ENCODE data around the gene GARIN5B.

The GARIN5B gene

DNA sequence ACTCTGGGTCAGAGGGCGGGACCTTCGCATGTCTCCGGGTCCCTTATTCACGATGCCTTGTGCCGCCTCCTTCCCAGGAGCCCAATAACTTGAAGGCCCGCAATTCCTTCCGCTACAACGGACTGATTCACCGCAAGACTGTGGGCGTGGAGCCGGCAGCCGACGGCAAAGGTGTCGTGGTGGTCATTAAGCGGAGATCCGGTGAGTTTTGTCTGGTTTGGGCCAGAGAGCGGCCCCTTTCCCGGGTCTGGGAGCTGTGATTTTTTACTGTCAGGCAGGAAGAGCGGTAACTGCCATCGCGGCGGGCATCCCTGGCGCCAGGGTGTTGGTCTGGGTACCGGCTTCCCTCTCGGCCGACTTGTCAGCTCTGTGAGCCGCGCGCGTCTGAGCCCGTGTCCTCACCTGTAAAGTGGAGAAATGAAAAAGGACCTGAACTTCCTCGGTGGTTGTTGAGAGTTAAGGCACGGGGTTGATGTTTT, 23.5 kb upstream of the GARIN5B start:
- DNase-seq (ENCODE audit: low read depth) = no peak
- peak overlapping the region; percentile 98 for H3K4me3 ChIP-seq (ENCODE audit: low read length)
- TF ChIP-seq, protein P1, sequence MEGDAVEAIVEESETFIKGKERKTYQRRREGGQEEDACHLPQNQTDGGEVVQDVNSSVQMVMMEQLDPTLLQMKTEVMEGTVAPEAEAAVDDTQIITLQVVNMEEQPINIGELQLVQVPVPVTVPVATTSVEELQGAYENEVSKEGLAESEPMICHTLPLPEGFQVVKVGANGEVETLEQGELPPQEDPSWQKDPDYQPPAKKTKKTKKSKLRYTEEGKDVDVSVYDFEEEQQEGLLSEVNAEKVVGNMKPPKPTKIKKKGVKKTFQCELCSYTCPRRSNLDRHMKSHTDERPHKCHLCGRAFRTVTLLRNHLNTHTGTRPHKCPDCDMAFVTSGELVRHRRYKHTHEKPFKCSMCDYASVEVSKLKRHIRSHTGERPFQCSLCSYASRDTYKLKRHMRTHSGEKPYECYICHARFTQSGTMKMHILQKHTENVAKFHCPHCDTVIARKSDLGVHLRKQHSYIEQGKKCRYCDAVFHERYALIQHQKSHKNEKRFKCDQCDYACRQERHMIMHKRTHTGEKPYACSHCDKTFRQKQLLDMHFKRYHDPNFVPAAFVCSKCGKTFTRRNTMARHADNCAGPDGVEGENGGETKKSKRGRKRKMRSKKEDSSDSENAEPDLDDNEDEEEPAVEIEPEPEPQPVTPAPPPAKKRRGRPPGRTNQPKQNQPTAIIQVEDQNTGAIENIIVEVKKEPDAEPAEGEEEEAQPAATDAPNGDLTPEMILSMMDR (conservative IDR thresholded peaks at IDR 0.05; ENCODE audit: low read length) = no peak

DNA sequence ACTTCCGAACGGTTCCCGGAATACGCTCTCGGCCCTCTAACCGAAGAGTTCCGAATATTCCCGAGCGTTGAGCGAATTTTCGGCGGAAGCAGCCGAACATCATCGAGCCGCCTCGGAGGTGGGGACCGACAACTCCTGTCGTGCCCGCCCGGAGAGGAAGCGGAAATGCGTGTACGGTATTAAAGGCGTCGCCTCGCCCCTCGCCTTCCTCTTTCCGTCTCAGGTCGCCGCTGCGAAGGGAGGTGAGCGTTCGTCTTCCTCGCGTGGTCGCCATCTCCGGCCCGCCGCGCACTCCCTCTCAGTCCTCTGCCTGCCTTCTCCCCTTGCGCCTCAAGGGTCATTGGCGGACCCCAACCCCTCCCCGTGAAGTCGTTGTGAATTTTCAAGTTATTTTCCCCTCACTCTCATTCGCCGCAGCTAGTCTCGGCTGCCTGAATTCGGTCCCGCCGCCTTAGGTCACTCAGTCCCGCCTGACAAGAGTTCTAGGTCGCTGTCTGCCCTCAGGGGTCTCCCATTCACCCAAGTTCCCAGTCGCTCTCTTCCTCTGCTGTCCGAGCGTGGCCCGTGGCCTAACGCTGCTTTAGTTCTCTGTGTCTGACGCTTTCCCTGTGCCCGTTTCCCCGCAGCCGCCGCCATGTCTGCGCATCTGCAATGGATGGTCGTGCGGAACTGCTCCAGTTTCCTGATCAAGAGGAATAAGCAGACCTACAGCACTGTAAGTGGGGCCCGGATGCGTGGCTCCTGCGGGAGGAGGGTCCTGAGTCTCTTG, 22.8 kb upstream of the GARIN5B start, which contains the start of gene RPL28:
RPL28 (plus strand) TSS at position 209 of the 769 bp plus-strand sequence; CDS start at position 635, 426 bp downstream.
- TF ChIP-seq, protein P1 (conservative IDR thresholded peaks at IDR 0.05; ENCODE audit: low read length) = no peak

DNA sequence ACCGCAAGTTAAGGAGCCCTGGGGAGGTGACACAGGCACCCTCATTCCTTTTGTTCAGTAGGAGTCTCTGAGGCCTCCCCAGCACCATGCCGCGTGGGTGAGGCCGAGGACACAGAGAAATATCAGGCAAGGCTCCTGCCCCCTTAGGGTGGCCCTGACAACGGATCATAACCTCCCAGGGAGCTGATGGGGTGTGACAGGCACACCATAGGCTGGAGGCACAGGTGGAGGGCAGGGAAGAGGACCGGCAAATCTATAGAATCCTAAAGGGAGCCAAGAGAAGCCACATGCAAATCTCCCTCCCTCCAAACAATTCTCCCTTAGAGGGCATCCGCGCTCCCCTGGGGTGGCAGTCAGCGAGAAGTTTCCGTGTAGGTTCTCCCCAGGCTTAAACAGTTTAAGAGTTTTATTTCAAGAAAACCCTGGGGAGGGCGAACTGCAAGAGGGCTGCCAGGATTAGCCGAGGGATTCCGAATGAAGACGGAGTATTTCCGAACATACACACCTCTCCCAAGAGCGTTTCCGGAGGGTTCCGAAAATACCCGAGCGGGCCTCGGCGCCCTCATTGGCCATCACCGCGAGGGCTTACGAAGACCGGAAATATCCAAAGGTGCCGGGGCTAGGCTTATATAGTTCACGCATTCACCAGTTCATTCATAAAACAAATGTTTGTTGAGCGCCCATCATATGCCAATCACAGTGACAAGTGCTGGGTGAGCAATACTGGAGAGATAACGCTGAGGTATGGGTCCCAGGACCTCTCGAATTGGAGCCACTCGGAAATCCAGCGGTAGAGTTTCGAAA, 22.1 kb upstream of the GARIN5B start:
- DNase-seq (ENCODE audit: low read depth) = peak; percentile 93
- TF ChIP-seq, protein P1 (conservative IDR thresholded peaks at IDR 0.05; ENCODE audit: low read length) = no peak
- peak overlapping the region; percentile 60 for H3K4me3 ChIP-seq (ENCODE audit: low read length)

More for the DNA sequence above, 22.8 kb upstream of the GARIN5B start, which contains the start of gene RPL28:
- DNase-seq (ENCODE audit: low read depth) = peak; percentile 96
- H3K4me3 ChIP-seq (ENCODE audit: low read length) = peak within 1 kb of the TSS; percentile 98

DNA sequence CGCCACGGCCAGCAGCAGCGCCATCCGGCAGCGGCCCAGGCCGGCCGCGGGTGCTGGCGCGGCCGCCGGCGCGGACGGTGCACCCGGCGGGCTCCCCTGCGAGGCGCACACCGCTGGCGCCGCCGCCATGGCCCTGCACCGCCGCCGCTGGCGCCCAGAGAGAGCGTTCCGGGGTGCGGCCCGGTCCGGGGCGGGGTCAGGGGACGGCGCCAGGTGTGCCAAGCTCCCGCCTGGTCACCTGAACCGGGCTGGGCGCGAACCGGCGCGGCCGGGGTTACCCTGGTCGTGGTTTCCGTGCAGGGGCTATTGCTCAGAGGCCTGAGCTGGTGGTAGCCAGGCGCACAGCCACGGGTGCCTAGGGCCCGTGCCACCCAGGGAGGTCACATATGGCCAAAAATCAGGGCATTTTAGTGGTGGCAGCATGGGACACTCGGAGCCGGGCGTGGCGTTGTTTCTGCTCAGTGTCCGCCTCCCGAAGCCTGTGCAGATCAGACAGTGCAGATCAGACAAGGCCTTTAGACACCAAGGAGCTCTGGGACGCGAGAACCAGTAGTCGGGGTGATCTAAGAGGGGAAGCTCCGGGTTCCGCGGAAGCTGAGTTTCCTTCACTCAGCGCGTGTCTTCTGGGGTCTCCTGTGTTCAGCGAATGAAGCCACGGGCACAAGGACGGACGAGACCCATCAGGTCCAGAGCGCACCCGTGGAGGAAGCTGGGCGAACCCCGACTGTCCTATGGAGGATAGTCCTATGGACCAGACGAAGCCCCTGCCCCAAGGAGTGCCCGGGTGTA, 21.3 kb upstream of the GARIN5B start, which contains the start of gene TMEM238:
TMEM238 (minus strand) TSS at position 162 of the 789 bp plus-strand sequence; CDS start at position 129, 33 bp downstream.
- TF ChIP-seq, protein P1 (conservative IDR thresholded peaks at IDR 0.05; ENCODE audit: low read length) = no peak
- DNase-seq (ENCODE audit: low read depth) = no peak
- H3K4me3 ChIP-seq (ENCODE audit: low read length) = peak within 1 kb of the TSS; percentile 60

DNA sequence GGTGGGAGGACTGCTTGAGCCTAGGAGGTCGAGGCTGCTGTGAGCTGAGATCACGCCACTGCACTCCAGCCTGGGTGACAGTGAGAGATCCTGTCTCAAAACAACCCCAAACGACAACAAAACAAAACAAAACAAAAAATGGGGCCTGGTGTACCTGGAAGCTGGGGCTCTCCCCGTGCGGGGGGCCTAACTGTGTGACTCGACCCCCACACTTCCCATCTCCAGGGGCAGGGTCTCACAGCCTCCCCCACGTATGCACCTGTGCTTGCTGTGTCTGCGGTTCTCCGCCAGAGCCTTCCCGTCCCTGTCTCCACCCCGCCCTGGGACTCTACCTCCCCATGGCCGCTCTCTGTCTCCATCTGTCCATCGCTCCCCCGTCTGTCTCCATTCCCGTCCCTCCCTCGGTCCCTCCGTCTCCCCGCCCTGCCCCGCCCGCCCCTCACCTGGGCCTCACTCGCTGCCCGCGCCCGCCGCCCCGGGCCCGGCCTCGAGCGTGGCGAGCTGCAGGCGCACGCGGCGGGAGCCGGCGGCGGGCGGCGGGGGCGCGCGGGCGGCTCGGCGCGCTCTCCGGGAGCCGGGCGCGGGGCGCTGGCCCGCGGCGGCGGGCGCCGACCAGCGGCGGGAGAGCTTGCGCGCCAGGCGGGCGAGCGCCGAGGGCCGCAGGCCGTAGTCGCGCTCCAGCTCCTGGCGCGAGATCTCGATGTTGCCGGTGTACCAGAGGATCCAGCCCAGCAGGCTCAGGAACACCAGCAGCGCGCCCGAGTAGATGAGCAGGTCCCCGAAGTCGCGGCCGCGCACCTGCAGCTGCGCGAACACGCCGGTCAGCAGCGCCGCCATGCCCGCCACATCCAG, 20.4 kb upstream of the GARIN5B start:
- peak; percentile 62 for DNase-seq (ENCODE audit: low read depth)
- H3K4me3 ChIP-seq (ENCODE audit: low read length) = peak overlapping the region; percentile 55

More for the DNA sequence above, 20.4 kb upstream of the GARIN5B start:
- TF ChIP-seq, protein P1 (conservative IDR thresholded peaks at IDR 0.05; ENCODE audit: low read length) = no peak; the same call in 1 of the 2 replicates

All from AG10803 (cell line).